HG03064 (cell line): ENCODE data around the gene C2CD2L.
"Not testable (repeated sequence)": the region's sequence is repeated elsewhere in the genome, so short reads cannot be mapped to it uniquely, and the experiment has no call there.

ENCODE experiments used
- ATAC-seq: cut with Tn5 transposase; IDR thresholded peaks from one replicate; pipeline ENCODE4 v1.9.1; 2021; ENCODE audit warnings: low read depth; ENCODE audit not compliant: unreplicated experiment

C2CD2L gene

DNA sequence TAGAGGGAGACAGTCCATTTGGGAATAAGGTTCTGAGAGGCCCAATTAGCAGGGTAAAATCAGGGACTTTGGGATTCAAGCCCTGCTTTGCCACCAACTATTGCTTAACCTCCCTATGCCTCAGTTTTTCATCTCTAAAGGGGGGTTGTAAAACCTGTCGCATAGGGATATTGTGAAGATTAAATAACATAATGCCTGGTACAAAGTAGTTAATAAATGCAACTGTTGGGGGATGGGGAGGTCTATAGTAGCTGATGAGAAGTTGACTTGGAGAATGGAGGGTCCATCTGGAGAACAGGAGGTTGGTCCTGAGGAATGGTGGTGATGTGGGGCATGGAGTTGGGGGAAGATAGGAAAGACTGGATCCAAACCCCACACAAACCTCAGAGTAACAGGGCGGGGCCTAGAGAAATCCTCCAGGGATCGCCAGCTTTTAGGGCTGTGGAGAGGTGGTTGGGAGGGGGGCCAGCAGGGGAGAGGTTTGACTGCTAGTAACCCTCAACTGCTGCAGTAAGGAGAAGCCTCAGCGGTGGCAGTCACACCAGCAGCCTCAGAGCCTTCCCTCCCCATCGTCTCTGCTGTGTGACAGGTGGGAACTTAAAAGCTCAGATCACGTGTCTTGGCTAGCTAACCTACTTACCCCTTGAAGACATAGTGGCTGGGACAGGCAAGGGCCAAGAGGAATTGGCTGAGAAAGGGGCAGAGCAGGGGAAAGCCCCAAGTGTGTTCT is 40.6 kb downstream of the C2CD2L start:
- no peak for ATAC-seq

DNA sequence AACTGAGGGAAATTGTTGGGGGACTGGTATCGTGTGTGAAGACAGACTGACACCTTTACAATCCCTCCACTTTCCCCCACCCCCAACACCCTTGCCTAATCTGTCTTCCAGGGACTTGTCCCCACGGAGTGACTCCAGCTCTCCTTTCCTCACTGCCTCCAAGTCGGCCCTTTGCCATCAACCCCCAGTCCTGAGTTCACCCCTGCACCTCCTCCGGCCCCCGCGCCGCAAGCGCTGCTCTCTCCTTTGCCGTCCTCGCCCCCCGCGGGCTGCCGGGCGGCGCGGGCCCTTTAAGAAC is 41.5 kb downstream of the C2CD2L start:
- ATAC-seq = no peak

DNA sequence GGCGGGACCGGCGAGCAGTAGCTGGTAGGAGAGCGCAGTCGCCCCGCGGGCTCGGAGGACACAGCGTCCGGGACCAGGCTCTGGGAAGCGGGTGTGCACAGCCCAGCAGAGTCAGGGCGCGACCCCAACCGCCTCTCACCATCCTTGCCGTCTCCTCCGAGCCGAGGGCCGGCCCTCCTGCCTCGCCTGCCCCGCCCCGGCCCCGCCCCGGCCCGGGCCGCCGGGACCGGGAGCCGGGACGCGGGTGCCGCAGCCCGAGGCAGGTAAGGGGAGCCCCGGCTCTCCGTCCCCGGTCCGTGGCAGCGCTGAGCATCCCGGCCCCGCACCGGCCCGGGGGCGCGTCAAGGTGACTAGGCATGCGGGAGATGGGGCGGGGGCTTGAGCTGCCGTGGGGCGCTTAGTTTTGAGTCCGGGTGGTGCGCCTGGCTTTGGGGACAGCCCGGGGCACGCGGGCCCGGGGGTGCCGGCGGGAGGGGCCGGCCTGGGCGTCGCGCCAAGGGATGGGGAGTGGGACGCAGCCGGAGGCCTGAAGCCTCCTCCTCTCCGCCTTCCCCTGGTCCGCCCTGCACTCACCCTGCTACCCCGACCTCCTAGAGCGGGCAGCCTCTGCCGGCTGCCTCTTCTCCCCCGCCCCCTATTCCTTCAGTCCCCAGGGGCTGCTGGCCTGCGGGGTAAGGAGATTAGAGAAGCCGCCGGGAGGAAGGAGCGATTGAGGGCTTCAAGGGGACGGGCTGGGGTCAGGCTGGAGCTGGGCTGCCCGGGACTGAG is 42.1 kb downstream of the C2CD2L start, which contains the start of gene ABCG4:
ABCG4 (plus strand) TSS at position 35 of the 768 bp plus-strand sequence. CDS start 914 bp downstream, outside the sequence.
- no peak for ATAC-seq

DNA sequence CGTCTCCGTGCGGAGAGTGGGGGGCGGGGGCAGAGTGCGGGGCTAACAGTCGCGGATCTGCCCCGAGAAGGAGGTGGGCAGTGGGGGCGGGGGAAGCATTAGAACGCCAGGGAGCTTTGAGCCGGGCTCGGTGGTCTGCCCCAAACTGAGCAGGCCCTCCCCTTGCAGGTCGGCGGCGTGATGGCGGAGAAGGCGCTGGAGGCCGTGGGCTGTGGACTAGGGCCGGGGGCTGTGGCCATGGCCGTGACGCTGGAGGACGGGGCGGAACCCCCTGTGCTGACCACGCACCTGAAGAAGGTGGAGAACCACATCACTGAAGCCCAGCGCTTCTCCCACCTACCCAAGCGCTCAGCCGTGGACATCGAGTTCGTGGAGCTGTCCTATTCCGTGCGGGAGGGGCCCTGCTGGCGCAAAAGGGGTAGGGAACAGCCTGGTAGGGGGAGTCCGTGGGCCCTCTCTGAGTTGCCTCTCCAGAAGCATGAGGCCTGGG is 42.7 kb downstream of the C2CD2L start:
- no peak for ATAC-seq

DNA sequence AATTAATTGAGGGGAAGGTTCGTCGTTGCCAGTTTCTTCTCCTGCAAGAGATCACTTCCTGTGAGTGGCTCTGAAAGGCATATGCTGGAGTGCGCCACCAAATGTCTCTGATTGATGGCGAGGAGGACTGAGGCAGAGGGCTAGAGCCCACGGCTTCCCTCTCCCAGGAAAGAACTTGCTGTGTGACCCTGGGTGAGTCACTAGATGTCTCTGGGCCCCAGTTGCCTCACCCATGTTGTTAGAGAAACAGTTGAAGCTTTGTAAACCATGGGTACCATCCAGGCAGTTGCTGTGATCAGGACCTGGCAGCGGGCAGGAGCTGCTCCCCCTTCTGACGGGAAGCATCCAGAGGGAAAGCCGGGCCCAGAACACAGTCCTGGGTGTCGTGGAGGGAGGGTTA is 44.9 kb downstream of the C2CD2L start:
- ATAC-seq = no peak

DNA sequence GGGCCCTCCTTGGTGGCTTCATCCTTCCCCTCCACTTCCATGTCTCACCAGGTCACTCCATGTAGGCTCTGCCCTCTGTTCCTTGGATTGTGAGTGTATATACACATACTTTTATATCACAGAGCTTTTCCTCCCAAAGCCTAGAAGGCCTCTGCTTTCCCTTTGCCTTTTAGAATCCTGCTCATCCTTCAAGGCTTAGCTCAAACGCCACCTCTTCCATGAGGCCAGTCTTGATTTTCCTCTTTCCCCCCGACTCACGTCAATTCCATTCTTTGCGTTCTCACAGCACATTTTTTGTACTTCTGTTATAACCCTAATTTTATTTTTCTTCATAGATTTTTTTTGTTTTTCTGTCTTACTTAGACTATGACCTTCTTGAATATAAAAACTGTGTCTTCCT is 45.5 kb downstream of the C2CD2L start:
- no peak for ATAC-seq

DNA sequence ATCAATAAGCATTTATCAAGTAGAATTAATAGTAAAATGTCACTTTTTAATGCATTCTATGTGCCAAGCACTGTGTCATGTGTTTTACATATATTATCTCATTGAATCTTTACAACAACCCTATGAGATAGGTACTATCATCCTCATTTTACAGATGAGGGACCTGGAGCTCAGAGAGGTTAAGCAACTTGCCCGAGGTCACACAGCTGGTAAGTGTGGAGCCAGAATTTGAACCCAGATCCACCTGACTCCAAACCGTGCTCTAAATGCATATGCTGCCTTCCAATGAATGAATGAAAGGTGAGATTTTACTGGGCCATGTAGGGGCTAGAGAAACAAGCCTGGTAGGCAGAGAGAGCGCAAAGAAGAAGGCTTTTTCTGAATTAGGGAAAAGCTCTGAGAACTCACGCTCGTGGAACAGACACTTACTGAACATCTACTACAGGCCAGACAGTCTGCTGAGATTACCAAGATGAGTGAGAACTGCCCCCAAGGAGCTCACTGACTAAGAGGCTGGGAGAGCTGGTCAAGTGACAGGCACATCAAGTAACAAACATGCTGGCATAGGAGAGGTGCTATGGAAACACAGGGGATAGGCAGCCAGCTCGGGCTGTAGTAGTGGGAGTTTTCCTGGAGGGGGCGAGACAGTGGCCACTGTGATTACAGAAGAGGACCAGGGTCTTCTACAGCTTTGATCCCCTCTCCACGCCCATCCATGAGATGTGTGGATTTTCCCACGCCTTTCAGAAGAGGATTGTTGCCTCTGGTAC is 46.1 kb downstream of the C2CD2L start:
- no peak for ATAC-seq

DNA sequence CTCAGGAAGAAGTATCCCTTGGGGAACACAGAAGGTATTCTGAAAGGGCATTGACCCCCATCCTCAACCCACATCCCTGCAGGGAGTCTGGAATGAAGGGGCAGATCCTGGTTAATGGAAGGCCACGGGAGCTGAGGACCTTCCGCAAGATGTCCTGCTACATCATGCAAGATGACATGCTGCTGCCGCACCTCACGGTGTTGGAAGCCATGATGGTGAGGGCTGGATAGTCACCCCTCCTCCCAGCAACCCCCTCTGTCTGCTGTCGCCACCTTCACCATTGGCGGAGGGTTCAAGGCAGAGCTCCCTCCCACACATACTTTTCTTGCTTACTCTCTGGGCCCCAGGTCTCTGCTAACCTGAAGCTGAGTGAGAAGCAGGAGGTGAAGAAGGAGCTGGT is 47.0 kb downstream of the C2CD2L start:
- ATAC-seq = no peak

DNA sequence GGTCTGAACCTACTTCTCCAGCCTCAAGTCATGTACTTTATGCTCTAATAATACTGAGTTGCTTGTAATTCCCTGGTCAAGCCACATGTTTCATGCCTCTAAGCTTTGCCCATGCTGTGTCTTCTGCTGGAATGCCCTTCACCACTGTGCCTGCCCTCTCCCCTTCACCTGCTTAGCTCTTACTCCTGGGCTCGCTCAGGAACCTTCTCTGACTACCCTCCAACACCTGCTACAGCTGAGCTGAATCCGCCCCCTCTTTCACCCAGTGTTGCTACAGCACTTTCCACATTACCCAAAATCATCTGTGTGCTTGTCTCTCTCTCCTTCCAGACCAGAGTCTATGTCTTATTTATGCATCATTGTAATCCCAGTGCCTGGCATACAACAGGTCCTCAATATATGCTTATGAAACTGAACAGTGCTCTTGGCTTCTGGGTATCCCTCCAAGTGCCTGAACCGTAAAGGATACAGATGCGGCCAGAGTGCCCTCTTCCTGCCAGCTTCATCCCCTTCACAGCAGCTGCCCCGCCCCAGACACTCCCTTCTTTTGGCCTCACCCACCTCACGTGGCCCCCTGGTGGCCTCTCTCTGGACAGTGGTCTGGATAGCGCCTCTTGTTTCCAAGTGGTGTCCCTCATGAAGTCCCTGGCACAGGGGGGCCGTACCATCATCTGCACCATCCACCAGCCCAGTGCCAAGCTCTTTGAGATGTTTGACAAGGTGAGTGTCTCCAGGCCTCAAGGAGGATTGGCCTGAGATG is 48.8 kb downstream of the C2CD2L start:
- no peak for ATAC-seq

DNA sequence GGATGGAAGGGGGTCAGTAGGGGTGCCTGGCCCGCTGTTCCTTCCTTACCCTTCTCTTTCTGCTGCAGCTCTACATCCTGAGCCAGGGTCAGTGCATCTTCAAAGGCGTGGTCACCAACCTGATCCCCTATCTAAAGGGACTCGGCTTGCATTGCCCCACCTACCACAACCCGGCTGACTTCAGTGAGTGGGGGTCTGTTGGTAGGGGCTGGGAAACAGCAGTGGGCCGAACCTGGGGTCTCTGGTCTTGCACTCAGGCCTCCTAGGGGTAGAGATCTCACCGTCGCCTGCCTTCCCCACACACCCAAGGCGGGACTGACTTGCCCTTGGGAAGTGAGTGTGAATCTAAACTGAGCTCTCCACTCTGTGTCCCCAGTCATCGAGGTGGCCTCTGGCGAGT is 49.4 kb downstream of the C2CD2L start:
- ATAC-seq = no peak

DNA sequence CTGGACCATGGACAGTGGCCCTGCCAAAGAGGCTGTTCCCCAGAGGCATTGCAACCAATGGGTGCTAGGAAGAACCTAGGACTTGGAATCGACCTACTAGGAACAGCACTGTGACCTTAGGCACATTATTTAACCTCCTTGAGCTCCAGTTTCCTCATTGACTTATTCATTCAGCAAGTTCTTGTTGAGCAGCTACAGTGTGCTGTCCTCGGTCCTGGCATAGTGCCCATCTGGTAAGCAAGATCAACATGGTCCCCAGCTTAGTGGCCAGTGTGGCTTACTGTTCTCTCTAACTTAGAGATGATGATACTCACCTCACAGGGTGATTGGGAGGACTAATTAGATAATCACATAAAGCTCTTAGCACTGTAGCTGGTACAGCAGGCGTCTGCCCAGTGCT is 49.9 kb downstream of the C2CD2L start:
- ATAC-seq = no peak

DNA sequence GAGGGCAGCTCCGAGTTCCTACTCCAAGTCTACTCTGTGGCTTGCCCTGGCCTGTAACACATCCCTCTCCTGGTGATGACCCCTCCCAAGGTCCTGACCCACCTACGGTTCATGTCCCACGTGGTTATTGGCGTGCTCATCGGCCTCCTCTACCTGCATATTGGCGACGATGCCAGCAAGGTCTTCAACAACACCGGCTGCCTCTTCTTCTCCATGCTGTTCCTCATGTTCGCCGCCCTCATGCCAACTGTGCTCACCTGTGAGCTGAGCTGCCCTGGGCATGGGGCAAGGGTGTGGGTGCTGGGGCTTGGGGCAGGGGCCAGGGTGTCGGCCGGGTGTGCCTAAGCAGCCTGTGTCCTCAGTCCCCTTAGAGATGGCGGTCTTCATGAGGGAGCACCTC is 51.3 kb downstream of the C2CD2L start:
- ATAC-seq = no peak

DNA sequence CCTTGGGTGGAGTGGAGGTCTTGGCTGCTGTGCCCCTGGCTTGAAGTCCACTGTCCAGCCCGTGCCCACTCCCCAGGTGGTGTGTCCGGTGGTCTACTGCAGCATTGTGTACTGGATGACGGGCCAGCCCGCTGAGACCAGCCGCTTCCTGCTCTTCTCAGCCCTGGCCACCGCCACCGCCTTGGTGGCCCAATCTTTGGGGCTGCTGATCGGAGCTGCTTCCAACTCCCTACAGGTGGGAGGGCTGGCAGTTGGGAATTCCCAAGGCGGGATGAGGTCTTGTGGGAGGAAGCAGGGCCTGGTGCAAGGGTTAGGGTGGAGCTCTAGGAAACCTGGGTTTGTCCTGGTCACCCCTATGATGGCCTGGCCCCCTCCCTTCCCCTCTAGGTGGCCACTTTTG is 53.0 kb downstream of the C2CD2L start:
- no peak for ATAC-seq

DNA sequence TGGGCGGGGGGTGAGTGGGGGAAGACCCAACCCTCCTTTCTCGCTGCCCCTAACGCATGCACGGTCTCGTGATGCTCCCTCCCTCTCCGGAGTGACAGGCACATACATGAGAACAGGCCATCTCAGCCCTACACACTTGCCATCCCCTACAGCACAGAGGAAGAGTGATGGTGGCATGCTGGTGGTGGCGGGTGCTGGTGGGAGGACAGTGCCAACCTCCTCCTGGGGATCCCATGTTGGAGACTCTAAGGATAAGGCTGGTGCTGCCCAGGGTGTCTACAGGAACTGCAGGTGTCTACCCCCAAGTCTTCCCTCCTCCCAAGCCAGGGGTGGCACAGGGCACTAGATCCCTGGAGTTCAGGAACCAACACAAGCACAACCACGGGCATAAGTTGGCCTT is 54.7 kb downstream of the C2CD2L start:
- ATAC-seq = no peak

DNA sequence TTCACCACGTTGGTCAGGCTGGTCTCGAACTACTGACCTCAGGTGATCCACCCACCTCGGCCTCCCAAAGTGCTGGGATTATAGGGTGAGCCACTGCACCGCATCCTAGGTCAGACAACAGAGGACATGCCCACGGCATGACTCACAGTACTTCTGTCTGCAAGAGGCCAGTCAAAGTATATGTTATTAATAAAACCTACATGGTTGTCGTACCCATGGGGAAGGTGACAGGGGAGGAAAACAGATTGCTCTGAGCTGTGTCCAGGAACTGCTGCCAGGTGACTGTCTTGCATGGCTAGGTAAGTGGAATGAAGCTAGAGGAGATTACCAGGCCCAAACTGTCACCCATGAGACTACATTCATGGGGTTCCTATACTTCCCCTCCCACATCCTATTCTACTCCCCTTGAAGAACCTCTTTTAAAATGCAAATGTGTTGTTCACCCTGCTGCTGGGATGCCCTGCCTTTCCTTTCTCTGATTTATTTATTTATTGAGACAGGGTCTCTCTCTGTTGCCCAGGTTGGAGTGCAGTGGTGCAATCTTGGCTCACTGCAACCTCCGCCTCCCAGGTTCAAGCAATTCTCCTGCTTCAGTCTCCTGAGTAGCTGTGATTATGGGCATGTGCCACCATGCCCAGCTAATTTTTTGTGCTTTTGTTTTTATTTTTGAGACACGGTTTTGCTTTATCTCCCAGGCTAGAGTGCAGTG is 59.4 kb downstream of the C2CD2L start:
- ATAC-seq = no peak

DNA sequence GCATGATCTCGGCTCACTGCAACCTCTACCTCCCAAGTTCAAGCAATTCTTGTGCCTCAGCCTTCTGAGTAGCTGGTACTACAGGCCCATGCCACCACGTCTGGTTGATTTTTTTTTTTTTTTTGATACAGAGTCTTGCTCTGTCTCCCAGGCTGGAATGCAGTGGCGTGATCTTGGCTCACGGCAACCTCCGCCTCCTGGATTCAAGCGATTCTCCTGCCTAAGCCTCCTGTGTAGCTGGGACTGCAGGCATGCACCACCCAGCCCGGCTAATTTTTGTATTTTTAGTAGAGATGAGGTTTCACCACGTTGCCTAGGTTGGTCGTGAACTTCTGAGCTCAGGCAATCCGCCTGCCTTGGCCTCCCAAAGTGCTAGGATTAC is 59.9 kb downstream of the C2CD2L start:
- not testable (repeated sequence) for ATAC-seq

DNA sequence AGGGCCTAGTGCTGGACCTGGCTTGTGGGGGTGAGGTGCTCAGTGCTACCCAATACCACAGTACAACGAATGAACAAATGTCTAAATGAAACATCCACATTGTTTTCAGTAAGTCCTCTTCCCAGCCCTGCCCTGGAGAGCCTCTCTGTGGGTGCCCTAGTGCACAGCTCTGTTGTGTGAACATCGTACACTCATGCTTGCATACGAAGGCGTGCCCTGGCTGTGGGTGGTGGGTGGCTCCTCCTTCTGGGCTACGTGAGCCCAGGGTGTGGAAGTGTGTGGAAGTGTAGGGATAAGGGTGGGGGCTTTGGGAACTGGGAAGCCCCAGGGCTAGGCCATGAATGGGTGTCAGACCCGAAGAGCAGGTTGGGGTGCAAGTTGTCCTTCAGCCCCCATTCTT is 60.8 kb downstream of the C2CD2L start:
- no peak for ATAC-seq
